SK-N-SH (cell line): ENCODE results near the gene PEMT. TPM values are rescaled to one million over a fixed set of nuclear protein-coding genes. Genes with fewer than 3 reads are reported as not detected.

Experiments
- CTCF ChIA-PET: fragments of 300-600, 350-600 bp; formaldehyde crosslinking; extraction: SDS; loops from one replicate; lab custom pipeline; 2021; lab: Yijun Ruan, JAX
- POLR2A ChIA-PET: fragments of 350-600 bp; sonication (Branson Sonifier 250); formaldehyde crosslinking; extraction: SDS; loops from one replicate; lab custom pipeline; 2020; ENCODE audit warnings: antibody characterized with exemption, inconsistent platforms; lab: Yijun Ruan, JAX
- DNase-seq: peaks from one replicate; pipeline ENCODE4 v3.0.0; 2012
- H2AFZ ChIP-seq: fragments of 200-600 bp; sonication (generic); 2 replicates; pipeline ENCODE4 v1.8.1; 2016; ENCODE audit warnings: antibody characterized with exemption, mild to moderate bottlenecking, low read depth
- H3F3A ChIP-seq: fragments of 200-600 bp; sonication (generic); replicated peaks from 2 replicates; pipeline ENCODE3; 2016; ENCODE audit warnings: antibody characterized with exemption, mild to moderate bottlenecking; ENCODE audit not compliant: insufficient read depth
- H3K27ac ChIP-seq, 2 experiments: fragments of 200-500 bp in 1 of 2; fragments of 200-600 bp in 1 of 2; sonication (Bioruptor generic) in 1 of 2; sonication (generic), shearing (Covaris generic) in 1 of 2; 2 replicates each; pipeline versions ENCODE4 v1.5.1 to v1.6.1; 2014 to 2016; ENCODE audit warnings: low read depth in 2 of 2, inconsistent platforms in 1 of 2, low read length in 1 of 2, mild to moderate bottlenecking in 1 of 2, mixed read lengths in 1 of 2
- H3K27me3 ChIP-seq: fragments of 200-600 bp; sonication (generic), shearing (Covaris generic); 2 replicates; pipeline ENCODE4 v1.6.1; 2016; ENCODE audit warnings: mixed run types; ENCODE audit not compliant: insufficient read depth
- H3K36me3 ChIP-seq, 2 experiments: fragments of 200-500 bp in 1 of 2; fragments of 200-600 bp in 1 of 2; sonication (Bioruptor generic) in 1 of 2; sonication (generic) in 1 of 2; replicated peaks in 1 of 2; 2 replicates each; pipeline versions ENCODE3 to v1.5.1; 2014 to 2016; ENCODE audit warnings: low read length in 1 of 2, mild to moderate bottlenecking in 1 of 2; ENCODE audit not compliant: insufficient read depth in 2 of 2, control insufficient read depth in 1 of 2
- H3K4me1 ChIP-seq, 2 experiments: fragments of 200-500 bp in 1 of 2; fragments of 200-600 bp in 1 of 2; sonication (Bioruptor generic) in 1 of 2; sonication (generic), shearing (Covaris generic) in 1 of 2; 2 replicates each; pipeline versions ENCODE4 v1.5.1 to v1.6.1; 2014 to 2016; ENCODE audit warnings: low read depth in 1 of 2, low read length in 1 of 2, mixed run types in 1 of 2; ENCODE audit not compliant: insufficient read depth in 2 of 2, control insufficient read depth in 1 of 2
- H3K4me2 ChIP-seq: fragments of 200-600 bp; sonication (generic), shearing (Covaris generic); 2 replicates; pipeline ENCODE4 v1.6.1; 2017; ENCODE audit warnings: mixed run types
- H3K4me3 ChIP-seq, 2 experiments: fragments of 200-500 bp in 1 of 2; fragments of 200-600 bp in 1 of 2; sonication (Bioruptor generic) in 1 of 2; sonication (generic), shearing (Covaris generic) in 1 of 2; 2 replicates each; pipeline versions ENCODE4 v1.5.1 to v1.8.1; 2014 to 2016; ENCODE audit warnings: low read depth in 2 of 2, inconsistent platforms in 1 of 2, low read length in 1 of 2, mild to moderate bottlenecking in 1 of 2, mixed read lengths in 1 of 2, moderate library complexity in 1 of 2
- H3K79me2 ChIP-seq: fragments of 200-600 bp; sonication (generic); 2 replicates; pipeline ENCODE4 v1.8.1; 2017; ENCODE audit warnings: mild to moderate bottlenecking; ENCODE audit not compliant: insufficient read depth
- H3K9ac ChIP-seq: fragments of 200-600 bp; sonication (generic); 2 replicates; pipeline ENCODE4 v1.6.1; 2017; ENCODE audit warnings: mixed run types
- H3K9me2 ChIP-seq: fragments of 200-600 bp; sonication (generic); 2 replicates; pipeline ENCODE4 v1.6.1; 2017; ENCODE audit warnings: mixed run types
- H3K9me3 ChIP-seq: fragments of 200-600 bp; sonication (generic); 2 replicates; pipeline ENCODE4 v1.6.1; 2017; ENCODE audit warnings: mixed run types, mild to moderate bottlenecking, moderate library complexity
- H4K20me1 ChIP-seq: fragments of 200-600 bp; sonication (generic); 2 replicates; pipeline ENCODE4 v1.6.1; 2017; ENCODE audit warnings: mild to moderate bottlenecking, mixed run types; ENCODE audit not compliant: insufficient read depth
- GABPA ChIP-seq: IDR thresholded peaks from 2 replicates; pipeline ENCODE4 v1.4.0; 2012; ENCODE audit warnings: low read depth, mild to moderate bottlenecking
- MXI1 ChIP-seq: IDR thresholded peaks from 2 replicates; pipeline ENCODE4 v1.6.1; 2012; ENCODE audit warnings: mild to moderate bottlenecking, low read depth, low read length, improper control_type of control experiment
- NFIC ChIP-seq: IDR thresholded peaks from 2 replicates; pipeline ENCODE4 v1.4.0; 2012; ENCODE audit warnings: borderline replicate concordance
- NRF1 ChIP-seq: IDR thresholded peaks from 2 replicates; pipeline ENCODE4 v1.6.1; 2012; ENCODE audit warnings: low read depth, mild to moderate bottlenecking, low read length
- RAD21 ChIP-seq: IDR thresholded peaks from 2 replicates; pipeline ENCODE4 v1.6.1; 2012; ENCODE audit warnings: mild to moderate bottlenecking, low read length
- RCOR1 ChIP-seq: fragments of 150-350 bp; IDR thresholded peaks from 2 replicates; pipeline ENCODE4 v1.6.1; 2017; ENCODE audit warnings: antibody characterized with exemption, low read length
- SIN3A ChIP-seq: IDR thresholded peaks from 2 replicates; pipeline ENCODE4 v1.6.1; 2012; ENCODE audit warnings: low read depth, mild to moderate bottlenecking, low read length, moderate library complexity, borderline replicate concordance
- SMC3 ChIP-seq: IDR thresholded peaks from 2 replicates; pipeline ENCODE4 v1.6.1; 2012; ENCODE audit warnings: low read depth, low read length, improper control_type of control experiment
- TEAD4 ChIP-seq: IDR thresholded peaks from 2 replicates; pipeline ENCODE4 v1.4.0; 2012; ENCODE audit warnings: mild to moderate bottlenecking, borderline replicate concordance; ENCODE audit not compliant: insufficient read depth
- YY1 ChIP-seq: IDR thresholded peaks from 2 replicates; pipeline ENCODE4 v1.4.0; 2012; ENCODE audit warnings: low read depth, mild to moderate bottlenecking
- WGBS: methylation state at CpG from one replicate; pipeline ENCODE4 v1.1.6; 2017; ENCODE audit warnings: low lambda C conversion rate; 5-methylcytosine and 5-hydroxymethylcytosine counted together
- polyA plus RNA-seq, 3 experiments: library from polyadenylated mRNA; depleted of rRNA; stranded (reverse); fragments of >200 nt; gene quantifications; 2 replicates each; pipeline ENCODE4 v1.2.3, GENCODE V29; 2012
- TF ChIP-seq, protein P1 (sequence below): fragments of 150-350 bp; IDR thresholded peaks from 2 replicates; pipeline ENCODE4 v1.6.1; 2016; ENCODE audit warnings: mild to moderate bottlenecking, low read depth, low read length
- TF ChIP-seq, protein P2 (sequence below): IDR thresholded peaks from 2 replicates; pipeline ENCODE4 v1.6.1; 2012; ENCODE audit warnings: mild to moderate bottlenecking, low read depth, low read length, moderate library complexity
- TF ChIP-seq, protein P3 (sequence below): fragments of 200-600 bp; sonication (generic); IDR thresholded peaks from 2 replicates; pipeline ENCODE4 v1.6.1; 2017; ENCODE audit warnings: antibody characterized with exemption, mild to moderate bottlenecking, moderate library complexity
- TF ChIP-seq, protein P4 (sequence below): IDR thresholded peaks from 2 replicates; pipeline ENCODE4 v1.4.0; 2012; ENCODE audit warnings: low read depth, borderline replicate concordance
- TF ChIP-seq, protein P5 (sequence below): IDR thresholded peaks from 2 replicates; pipeline ENCODE4; 2012

PEMT gene
- polyA plus RNA-seq, 1 of the 3 experiments (the other 2 are of a cell fraction): 52.8 TPM

DNA sequence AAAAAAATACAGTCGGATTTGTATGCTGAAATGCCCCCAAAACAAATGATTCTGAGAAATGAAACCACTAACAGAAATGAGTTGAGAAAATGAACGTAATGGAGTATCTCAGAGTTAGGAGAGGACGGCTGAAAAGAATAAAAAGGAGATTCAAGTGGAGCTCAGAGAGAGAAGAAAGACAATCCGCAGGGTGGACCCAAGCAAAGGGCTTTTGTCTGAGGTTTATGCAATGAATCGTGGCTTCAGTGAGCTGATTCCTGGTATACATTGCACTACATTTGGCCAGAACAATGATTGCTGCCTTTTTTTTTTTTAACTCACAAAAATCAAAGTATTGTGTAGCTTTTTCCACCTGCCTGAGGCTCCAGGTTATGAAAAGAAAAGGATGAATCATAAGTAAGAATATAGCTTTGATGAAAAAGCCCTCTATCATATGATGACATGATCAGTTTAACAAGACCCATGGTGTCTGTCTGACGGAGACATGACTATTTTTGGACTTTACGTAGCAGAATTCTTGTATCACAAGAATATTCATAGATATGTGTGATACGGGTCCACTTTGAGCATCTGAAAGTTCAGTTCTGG lies 119.1 kb downstream of the PEMT start:
- H3K9me2 ChIP-seq: no peaks in the 10 kb centered on the region
- no peaks in the 10 kb centered on the region for H3K9me3 ChIP-seq
- no peaks in the 10 kb centered on the region for H3F3A ChIP-seq
- TF ChIP-seq, protein P1, sequence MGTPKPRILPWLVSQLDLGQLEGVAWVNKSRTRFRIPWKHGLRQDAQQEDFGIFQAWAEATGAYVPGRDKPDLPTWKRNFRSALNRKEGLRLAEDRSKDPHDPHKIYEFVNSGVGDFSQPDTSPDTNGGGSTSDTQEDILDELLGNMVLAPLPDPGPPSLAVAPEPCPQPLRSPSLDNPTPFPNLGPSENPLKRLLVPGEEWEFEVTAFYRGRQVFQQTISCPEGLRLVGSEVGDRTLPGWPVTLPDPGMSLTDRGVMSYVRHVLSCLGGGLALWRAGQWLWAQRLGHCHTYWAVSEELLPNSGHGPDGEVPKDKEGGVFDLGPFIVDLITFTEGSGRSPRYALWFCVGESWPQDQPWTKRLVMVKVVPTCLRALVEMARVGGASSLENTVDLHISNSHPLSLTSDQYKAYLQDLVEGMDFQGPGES: no peak
- TF ChIP-seq RCOR1: no peak
- TF ChIP-seq, protein P2, sequence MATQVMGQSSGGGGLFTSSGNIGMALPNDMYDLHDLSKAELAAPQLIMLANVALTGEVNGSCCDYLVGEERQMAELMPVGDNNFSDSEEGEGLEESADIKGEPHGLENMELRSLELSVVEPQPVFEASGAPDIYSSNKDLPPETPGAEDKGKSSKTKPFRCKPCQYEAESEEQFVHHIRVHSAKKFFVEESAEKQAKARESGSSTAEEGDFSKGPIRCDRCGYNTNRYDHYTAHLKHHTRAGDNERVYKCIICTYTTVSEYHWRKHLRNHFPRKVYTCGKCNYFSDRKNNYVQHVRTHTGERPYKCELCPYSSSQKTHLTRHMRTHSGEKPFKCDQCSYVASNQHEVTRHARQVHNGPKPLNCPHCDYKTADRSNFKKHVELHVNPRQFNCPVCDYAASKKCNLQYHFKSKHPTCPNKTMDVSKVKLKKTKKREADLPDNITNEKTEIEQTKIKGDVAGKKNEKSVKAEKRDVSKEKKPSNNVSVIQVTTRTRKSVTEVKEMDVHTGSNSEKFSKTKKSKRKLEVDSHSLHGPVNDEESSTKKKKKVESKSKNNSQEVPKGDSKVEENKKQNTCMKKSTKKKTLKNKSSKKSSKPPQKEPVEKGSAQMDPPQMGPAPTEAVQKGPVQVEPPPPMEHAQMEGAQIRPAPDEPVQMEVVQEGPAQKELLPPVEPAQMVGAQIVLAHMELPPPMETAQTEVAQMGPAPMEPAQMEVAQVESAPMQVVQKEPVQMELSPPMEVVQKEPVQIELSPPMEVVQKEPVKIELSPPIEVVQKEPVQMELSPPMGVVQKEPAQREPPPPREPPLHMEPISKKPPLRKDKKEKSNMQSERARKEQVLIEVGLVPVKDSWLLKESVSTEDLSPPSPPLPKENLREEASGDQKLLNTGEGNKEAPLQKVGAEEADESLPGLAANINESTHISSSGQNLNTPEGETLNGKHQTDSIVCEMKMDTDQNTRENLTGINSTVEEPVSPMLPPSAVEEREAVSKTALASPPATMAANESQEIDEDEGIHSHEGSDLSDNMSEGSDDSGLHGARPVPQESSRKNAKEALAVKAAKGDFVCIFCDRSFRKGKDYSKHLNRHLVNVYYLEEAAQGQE: no peak
- TF ChIP-seq, protein P3, sequence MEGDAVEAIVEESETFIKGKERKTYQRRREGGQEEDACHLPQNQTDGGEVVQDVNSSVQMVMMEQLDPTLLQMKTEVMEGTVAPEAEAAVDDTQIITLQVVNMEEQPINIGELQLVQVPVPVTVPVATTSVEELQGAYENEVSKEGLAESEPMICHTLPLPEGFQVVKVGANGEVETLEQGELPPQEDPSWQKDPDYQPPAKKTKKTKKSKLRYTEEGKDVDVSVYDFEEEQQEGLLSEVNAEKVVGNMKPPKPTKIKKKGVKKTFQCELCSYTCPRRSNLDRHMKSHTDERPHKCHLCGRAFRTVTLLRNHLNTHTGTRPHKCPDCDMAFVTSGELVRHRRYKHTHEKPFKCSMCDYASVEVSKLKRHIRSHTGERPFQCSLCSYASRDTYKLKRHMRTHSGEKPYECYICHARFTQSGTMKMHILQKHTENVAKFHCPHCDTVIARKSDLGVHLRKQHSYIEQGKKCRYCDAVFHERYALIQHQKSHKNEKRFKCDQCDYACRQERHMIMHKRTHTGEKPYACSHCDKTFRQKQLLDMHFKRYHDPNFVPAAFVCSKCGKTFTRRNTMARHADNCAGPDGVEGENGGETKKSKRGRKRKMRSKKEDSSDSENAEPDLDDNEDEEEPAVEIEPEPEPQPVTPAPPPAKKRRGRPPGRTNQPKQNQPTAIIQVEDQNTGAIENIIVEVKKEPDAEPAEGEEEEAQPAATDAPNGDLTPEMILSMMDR: no peak
- TF ChIP-seq, protein P4, sequence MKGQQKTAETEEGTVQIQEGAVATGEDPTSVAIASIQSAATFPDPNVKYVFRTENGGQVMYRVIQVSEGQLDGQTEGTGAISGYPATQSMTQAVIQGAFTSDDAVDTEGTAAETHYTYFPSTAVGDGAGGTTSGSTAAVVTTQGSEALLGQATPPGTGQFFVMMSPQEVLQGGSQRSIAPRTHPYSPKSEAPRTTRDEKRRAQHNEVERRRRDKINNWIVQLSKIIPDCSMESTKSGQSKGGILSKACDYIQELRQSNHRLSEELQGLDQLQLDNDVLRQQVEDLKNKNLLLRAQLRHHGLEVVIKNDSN: no peak
- TF ChIP-seq NFIC: no peak
- TF ChIP-seq MXI1: no peak
- TF ChIP-seq SMC3: no peak
- TF ChIP-seq RAD21: no peak
- no peak for TF ChIP-seq NRF1
- no peak for TF ChIP-seq GABPA
- no peak for TF ChIP-seq YY1
- no peak for TF ChIP-seq TEAD4
- no peak for TF ChIP-seq SIN3A
- TF ChIP-seq, protein P5, sequence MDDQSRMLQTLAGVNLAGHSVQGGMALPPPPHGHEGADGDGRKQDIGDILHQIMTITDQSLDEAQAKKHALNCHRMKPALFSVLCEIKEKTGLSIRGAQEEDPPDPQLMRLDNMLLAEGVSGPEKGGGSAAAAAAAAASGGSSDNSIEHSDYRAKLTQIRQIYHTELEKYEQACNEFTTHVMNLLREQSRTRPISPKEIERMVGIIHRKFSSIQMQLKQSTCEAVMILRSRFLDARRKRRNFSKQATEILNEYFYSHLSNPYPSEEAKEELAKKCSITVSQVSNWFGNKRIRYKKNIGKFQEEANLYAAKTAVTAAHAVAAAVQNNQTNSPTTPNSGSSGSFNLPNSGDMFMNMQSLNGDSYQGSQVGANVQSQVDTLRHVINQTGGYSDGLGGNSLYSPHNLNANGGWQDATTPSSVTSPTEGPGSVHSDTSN: no peak
- no peaks in the 10 kb centered on the region for H3K36me3 ChIP-seq
- H3K4me3 ChIP-seq: no peak overlapping the region
- peaks cover 15% of the 10 kb centered on the region for H3K27me3 ChIP-seq
- H3K27ac ChIP-seq: no peak overlapping the region
- H3K9ac ChIP-seq: no peak overlapping the region
- 47% methylated on average over 8 of the region's 8 CpGs for WGBS
- H2AFZ ChIP-seq: no peak overlapping the region
- ChIA-PET POLR2A (interaction anchor here (1.0 kb wide), 1 partner anchor 23 kb away, joined by 3 read pairs; the partner anchor contains the start of gene RASD1), CTCF (interaction anchor here (0.7 to 1.5 kb wide), 5 partner anchors 19 to 141 kb away, joined by 3 to 4 read pairs (median 4); partner anchors contain the start of gene RASD1)
- H3K4me2 ChIP-seq: no peak overlapping the region
- H3K4me1 ChIP-seq: peaks cover 0 to 2% of the 10 kb centered on the region in 2 experiments; a peak in 1 of 4 replicates
- peaks cover 7% of the 10 kb centered on the region for H3K79me2 ChIP-seq
- no peaks in the 10 kb centered on the region for H4K20me1 ChIP-seq
- no peak for DNase-seq
